GM18858 (cell line): ENCODE data around the gene CABP7.

Source experiments
- ATAC-seq: cut with Tn5 transposase; IDR thresholded peaks from one replicate; pipeline ENCODE4 v1.9.1; 2021; ENCODE audit not compliant: unreplicated experiment

Gene CABP7

DNA sequence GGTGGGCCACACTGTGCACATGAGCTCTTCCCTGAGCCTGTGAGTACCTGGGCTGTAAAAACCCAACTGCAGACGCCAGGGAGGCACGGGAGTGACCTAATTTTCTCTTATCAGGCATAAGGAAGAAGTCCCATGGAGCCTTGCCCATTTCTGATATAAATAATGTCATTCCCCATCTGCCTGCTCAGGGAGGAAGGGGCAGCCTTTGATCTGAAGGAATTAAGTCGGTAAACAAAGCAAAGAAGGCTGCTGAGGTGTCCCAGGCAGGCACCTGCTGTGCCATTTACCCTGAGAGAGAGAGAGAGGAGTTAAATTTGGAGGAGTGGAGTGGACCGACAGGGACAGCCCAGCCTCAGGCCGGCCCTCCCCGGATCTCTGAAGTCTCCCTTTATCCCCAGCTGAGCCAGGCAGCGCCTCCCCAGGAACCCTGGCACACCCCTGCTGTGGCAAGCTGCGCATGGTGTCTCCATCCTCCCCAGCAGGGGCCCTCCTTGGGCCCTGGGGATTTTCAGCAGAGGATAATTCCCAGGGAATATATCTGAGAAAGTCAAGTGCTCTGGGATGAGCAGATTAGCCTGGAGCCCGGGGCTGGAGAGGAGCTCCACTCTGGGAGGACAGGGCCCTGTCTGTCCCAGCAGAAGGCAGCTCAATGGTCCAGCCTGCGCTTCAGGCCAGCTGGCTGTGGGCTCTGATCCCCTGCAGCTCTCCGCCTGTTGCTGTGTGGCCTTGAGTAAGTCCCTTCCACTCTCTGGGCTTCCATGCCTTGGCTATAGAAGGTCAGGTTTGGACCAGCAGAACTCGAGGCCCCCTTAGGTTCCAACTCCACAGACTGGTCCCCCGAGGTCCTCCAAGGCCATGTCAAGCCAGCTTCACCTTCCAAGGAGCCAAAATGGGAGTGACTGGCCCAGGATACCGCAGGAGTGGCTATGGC, 17.5 kb upstream of the CABP7 start:
- ATAC-seq, result no peak

DNA sequence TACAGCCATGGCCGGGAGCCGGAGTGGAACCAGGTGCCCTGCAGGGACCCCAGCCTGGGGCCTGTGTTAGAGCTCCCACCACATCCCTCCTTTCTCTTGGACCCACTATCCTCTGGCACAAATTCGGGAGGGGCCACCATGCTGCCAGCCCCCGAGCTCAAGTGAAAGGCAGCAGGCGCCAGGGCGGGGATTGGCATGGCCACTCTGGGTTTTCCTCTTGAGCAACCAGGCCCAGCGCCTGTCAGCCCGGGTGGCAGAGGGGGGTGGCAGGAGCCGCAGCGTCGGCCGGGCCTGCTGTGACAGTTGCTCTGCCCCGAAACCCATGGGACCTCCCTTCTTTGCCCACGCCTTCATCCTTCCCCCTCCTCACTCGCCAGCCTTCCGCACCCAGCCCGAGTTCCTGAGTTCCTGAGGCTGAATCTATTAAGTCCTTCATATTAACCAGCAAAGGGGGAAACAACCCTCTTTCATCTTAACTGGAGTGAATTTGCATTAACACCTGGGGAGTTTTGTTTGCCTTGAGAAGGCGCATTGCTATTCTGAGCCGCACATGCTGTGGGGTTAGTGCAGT, 16.8 kb upstream of the CABP7 start:
- no peak for ATAC-seq

DNA sequence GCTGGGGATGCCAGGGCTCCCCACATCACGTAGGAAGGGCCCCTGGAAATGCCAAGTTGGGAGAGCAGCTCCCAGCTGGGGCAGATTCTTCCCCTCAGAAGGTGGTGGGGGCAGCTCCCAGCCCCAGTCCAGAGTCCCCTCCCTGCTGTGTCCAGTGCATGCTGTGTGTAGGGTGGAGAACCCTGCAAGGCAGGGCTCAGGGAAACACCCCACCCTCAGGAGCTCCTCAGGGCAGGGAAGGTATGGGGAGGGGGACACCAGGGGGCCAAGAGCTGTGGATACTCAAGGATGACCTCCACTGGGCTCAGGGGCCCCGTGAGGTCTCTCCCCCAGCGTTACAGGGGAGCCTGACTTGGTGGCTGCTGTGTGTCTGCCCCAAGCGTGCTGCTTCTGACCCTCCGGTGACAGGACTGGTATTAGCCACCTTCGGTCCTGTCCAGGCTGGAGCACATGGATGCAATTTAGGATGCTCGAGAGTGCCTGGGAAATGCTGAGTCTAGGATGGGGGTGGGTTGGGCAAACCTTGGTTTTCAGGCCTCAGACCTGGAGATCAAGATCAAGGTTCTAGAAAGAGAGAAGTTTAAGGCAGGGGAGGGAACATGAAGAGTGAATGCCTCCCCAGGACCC, 16.1 kb upstream of the CABP7 start:
- no peak for ATAC-seq

DNA sequence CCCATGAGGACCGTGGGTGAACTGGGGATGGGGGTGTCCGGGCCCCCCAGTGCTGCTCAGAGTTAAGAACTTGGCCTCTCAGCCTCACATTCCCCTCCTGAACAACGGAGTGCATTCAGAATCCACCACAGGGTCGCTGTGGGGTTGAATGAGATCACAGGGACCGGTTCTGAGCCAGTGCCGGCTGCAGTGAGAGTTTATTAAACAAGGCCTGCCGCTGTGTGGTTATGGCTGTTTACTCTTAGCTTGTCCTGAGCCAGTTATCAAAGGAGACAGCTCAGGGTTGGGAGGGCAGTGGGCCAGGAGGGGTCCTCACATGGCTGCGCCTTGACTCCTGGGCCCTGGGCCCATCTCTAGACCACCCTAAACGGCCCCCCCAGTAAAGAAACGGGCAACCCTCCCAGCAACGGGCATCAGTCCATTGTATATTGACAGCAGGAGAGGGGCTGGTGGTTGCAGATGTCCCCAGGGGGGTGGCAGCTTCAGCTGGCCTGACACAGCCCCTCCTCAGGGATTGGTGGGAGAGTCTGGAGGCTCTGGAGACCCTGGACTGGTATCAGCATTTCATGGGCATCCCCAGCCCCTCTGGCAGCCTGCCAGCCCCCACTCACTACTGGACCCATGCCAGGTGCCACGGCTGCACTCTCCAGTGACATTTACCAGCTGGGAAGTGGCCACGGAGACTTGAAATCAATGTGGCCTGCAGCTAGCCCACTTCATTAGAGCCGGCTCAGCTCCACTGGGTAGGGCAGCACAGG, 15.1 kb upstream of the CABP7 start:
- no peak for ATAC-seq

DNA sequence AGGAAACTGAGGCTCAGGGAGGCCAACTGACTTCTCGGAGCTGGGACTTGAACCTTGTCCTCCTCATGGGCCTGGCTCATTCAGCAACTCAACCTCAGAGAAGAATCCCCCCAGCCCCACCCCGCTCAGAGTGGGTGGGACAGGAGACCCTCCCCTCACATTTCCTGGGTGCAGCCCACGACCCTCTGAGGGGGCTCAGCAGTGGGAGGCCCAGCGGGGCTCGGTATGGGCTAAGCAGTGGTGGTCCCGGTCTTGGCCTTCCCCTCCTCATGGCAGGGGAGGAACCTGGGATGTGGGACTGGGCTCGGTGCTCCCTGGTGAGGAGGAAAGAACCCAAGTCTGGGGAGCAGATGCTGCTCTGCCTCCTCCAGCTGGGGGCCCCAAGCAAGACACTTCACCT, 14.2 kb upstream of the CABP7 start:
- ATAC-seq, result no peak

DNA sequence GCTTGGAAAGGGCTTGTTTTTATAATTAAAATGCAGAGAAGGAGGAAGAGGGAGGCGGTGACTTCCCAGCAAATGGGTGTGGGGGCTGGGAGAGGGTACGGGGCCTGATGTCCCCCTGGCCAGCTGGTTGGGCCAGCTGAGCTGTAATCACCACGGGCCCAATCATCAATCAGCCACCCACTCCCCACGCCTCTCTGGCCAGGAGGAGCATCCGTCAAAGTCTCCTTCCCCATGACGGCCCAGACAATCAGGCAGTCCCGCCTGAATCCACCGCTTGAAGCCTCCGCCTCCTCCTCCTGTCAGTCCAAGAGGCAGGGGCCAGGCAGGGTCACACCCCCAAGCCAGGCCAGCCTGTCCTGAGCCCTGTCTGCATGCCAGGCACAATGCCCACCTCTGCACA, 13.3 kb upstream of the CABP7 start:
- ATAC-seq, result no peak

DNA sequence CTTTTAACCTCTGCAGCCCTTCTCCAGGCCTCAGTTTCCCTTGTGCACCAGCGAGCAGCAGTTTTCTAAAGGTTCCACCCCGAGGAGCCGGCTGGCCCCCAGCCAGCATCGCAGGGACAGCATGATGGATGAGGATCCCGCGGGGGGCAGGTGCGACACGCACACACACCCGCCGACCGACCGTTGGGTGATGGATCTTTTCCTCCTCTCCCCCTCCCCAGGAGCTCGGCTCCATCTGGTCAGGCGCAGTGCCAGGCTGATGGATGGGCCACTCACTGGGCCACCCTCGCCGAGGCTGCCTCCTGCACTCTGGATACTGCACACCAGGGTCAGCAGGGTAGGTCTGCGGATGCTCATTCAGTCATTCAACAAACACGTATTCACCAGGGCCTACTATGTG, 12.8 kb upstream of the CABP7 start:
- ATAC-seq, result no peak

DNA sequence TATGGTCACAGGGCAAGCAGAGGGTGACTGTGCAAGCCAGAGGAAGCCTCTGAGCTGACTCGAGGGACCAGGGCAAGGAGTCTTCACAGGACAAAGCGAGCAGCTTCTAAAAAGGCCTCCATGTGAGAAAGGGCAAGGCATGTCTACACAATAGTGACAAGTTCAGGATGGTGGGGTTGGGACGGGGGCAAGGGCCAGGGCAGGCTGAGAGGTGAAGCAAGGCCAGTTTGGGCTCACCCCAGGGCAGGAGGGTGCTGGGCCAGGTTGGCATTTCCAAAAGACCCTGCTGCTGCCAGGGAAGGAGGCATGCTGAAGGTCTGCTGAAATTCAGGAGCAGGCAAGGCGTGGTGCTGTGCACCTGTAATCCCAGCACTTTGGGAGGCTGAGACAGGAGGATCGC, 12.3 kb upstream of the CABP7 start:
- ATAC-seq, result no peak

DNA sequence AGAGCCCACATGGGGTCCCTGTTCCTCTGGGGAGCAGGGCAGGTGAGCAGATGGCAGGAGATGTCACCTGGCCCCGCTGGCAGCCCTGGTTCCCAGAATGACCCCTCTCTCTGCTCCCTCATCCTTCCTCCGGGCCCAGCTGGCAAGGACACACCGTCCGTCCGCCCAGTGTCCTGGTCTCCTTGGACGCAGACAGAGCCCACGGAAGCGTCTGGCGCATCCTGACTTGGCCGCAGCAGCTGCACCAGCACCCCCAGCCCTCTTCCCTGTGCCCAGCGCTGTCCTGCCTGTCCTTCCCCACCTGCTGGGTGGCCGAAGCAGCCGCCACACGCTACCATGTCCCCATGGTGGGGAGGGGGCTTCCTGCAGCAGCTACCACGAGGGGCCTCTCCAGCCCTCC, 9.6 kb upstream of the CABP7 start:
- no peak for ATAC-seq

DNA sequence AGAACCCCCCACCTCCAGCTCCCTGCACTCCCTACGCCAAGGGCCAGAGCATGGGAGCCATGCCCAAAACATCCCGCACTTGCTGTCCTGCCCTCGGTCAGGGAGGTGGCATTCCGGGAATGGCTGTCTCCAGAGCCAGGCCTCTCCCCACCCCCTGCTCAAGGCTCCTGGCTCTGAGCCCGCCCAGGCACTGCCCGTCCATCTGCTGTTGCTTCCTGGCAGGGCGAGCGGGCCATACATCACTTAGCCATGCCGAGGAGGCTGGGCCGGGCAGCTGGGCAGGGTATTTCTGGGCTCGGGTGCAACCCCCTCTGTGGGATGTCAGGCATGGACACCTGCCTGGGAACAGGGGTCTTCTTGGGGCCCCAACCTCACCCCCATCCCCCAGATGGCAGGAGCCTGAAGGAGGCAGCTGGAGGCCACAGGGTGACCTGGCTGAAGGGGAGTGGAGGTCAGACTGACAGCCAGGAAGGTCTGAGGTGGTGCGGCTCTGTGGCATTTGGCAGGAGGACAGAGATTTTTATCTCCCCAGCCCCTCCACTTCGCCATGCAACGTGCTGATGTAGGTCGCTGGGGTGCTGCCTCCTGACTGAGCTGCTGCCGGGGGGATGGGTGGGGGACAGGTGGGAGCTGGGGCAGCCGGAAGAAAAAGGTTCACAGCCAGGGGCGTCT, 8.7 kb upstream of the CABP7 start:
- ATAC-seq, result no peak

DNA sequence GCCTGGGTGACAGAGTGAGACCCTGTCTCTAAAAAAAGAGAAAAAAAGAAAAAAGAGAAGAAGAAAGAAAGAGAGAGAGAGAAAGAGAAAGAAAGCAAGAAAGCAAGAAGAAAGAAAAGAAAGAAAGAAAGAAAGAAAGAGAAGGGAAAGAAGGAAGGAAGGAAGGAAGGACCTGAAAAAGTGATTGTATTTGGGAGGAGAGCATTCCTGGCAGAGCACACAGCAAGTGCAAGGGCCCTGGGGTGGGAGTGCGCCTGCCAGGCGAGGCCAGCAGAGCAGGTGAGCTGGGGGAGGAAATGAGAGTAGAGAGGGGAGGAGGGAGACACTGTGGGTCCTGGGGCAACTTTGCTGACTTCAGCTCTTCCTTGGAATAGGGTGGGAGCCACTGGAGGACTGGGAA, 7.7 kb upstream of the CABP7 start:
- no peak for ATAC-seq

DNA sequence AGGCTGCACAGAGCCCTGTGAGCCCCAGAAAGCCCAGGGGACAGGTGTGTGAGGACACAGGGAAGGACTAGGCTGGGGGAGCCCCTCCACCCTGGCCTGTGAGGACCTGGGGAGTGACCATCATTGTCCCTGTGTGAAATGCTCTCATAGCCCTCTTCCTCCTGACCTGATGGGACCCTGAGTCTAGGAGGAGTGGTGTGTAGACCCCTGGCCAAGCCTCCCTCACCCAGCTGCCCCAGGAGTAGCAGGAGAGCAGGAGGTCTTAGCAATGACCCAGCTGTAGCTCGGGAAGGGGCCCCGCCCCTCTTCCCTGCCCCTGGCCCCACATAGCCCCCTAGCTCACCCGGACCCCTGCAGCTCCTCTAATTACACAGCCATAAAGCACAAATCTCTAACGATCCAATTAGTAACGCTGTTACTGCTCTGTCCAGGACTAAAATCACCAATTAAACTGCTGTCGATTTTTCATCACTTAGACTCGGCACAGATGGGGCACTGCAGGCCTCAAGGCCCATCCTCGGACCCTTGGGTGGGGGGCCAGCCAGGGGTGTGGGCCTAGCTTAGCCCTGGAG, 6.6 kb upstream of the CABP7 start:
- no peak for ATAC-seq

DNA sequence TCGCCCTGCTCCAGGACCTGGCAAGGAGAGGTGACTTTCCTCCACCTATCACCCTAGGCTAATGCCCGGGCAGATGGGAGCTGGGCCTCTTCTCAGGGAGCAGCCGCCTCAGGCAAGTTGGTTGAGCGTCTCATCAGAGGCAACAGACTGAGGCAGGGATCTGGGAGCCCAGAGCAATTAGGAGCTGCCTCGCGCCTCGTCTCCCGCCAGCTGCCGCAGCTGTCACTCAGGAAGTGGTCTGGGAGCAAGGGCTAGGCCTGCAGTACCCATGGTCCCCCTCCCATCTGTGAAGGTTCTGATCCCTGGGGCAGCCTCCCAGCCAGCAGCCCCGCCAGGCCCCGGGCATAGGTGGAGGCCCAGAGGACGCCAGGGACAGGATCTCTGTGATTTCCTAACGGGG, 4.6 kb upstream of the CABP7 start:
- ATAC-seq, result no peak

DNA sequence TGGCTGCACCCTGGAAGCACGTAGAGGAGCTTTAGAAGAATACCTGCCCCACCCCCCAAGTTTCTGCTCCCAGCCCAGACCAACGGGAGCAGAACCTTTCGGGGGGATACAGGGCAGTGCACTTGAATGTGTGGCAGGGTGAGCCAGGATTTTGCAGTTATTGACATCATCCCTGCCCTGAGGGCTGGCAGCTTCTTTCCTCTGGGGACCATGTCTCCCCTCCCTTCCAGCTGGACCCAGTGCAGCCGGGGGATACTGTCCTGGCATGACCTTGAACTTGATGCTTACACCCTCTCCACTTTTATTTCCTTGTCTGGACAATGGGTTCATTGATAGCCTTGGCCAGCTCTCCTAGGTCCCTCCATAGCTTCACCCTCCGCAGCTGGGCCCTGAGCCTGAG, 4.1 kb upstream of the CABP7 start:
- ATAC-seq, result no peak

DNA sequence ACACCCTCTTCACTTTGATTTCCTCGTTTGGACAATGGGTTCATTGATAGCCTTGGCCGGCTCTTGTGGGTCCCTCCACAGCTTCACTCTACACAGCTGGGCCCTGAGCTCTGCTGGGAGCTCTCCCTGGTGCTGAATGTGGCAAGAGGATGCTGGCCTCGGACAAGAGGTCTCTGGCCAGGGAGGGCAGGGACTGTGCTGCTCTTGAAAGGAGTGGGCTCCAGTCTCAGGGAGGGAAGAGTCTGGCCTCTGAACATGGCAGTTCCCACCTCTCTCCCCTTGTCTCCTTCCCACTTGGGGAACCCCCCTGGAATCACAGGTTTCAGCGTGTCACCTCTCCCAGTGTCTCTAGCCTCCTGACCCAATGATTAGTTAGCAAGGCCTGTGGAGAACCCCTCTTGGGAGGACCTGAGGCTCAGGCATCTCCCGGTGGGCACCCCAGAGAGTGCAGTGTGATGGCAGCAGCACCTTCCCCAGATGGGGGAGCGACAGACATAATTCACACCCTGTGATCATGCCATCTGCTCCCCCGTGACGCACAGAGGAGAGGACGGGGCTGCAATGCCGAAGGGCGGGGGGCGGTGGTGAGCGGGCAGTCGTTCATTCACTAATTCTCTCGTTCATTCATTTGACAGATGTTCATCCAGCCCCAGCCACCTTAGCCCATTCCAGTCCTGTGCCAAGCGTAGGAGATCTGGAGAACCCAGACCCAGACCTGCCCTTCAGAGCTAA, 2.8 kb upstream of the CABP7 start:
- no peak for ATAC-seq

DNA sequence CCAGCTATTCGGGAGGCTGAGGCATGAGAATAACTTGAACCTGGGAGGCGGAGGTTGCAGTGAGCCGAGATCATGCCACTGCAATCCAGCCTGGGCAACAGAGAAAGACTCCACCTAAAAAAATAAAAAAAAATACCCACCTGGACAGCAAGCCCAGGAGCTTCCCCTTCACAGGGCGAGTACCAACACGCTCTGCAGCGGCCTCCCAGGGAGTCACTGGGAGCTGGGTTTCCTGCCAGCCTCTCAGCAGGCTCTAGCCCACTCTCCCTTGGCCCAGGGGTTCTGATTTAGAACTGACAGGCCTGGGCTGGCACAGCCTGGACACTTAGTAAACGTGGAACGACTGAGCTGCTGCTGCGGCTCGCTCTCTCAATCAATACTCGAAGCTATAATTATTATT, 2.0 kb upstream of the CABP7 start:
- no peak for ATAC-seq

DNA sequence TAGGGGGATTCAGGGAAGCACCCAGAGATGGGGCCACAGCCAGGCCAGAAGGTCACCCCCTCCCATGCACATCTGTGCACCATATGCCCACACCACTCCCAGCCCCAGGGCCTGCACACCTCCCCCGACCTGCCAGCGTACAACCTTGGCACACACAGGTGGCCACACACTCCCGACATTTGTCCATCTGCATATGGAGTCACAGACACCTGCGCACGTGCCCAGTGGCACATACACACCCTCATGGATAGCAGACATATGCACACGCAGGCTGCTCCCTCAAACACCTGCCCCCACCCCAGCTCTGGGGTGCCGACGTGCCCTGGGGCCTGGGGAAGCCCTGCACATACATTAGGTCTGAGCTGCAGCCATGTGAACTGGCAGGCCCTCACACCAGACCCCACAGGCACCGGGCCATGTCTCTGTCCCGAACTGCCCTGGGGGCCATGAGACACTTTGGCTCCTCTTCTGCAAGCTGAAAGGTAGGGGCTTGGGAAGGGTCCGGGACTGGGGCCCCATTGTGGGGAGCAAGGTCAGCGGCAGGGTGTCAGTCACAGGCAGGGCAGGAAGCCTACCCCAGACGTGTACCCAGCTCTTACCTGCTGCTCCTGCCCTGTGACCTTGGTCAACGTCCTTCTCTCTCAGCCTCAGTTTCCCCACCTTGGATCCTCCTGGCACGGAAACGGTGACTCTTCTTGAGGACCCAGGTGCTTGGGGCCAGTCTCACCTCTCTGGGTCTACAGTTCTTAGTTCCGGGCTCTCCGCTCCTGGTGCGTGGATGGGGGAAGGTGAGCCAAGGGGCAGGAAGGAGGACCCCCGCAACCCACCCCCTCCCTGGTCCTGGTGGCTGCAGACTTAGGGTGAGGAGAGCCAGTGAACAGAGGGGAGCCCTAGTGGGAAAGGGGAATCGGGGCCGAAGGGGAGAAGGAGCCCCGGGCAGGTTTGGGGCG, 579 bp upstream of the CABP7 start:
- no peak for ATAC-seq

DNA sequence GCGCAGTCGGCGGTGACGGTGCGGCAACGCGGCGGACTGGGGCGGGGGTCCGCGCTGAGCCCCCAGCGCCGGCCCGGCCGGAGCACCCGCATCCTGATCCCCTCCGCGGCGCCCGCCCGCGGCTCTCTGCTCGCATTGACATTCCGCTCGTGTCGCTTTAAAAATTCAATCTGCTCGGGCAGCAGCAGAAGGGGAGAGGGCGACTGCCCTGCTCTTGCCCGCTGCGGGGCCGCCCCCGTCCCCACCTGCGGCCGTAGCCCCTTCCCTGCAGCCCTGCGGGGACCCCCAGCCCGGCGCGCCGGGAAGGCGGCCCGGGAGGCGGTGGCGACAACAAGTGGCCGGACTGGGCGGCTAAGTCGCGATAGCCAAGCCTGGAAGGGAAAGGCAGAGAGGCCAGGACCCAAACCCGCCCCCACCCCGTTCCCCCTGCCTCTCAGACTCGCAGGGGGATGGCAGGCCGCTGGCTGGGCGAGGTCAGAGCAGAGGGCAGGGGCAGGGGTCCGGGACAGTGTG, 1.1 kb downstream of the CABP7 start:
- no peak for ATAC-seq

DNA sequence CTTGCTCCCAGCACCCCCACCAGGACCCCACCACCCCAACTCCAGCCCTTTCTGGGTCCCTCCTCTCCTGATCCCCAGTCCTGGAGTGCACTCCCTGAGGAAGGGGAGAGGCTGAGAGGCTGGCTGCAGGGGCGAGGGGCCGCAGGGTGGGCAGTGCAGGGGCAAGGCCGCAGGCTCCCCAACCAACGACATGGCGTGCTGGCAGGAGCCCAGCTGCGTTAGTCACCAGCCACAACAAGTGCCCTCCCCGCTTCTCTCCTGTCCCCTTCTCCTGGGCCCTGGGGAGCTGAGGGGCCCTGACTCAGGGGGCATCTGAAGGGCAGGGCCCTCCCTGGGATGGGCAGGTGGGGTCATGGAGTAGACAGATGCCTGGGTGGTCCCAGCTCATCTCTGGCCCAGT, 2.3 kb downstream of the CABP7 start:
- ATAC-seq, result no peak
